GM12878 (cell line): ENCODE data around the gene ZNF43. TPM values are rescaled to one million over a fixed set of nuclear protein-coding genes. Genes with fewer than 3 reads are reported as not detected.
A peak's percentile ranks its signal among the peaks of the same experiment; 100 is the strongest.

ENCODE experiments used
- ASH2L ChIP-seq: fragments of 300-600, 200-600 bp; sonication (generic); IDR thresholded peaks from 2 replicates; pipeline ENCODE4 v1.6.1; 2017; ENCODE audit warnings: low read depth, mild to moderate bottlenecking, borderline replicate concordance
- BCL3 ChIP-seq: IDR thresholded peaks from 2 replicates; pipeline ENCODE4 v1.6.1; 2011; ENCODE audit warnings: borderline replicate concordance, low read depth, mild to moderate bottlenecking, moderate library complexity, low read length; ENCODE audit not compliant: insufficient read depth, poor library complexity, severe bottlenecking
- BHLHE40 ChIP-seq, 2 experiments: fragments of 450-650 bp in 1 of 2; IDR thresholded peaks; 2 replicates each; pipeline ENCODE4 v1.6.1; 2011 to 2017; ENCODE audit warnings: low read depth in 2 of 2, borderline replicate concordance in 1 of 2, improper control_type of control experiment in 1 of 2, low read length in 1 of 2, mild to moderate bottlenecking in 1 of 2
- CBX3 ChIP-seq: fragments of 200-600 bp; sonication (generic); IDR thresholded peaks from 2 replicates; pipeline ENCODE4 v1.6.1; 2016; ENCODE audit warnings: low read depth, borderline replicate concordance
- CEBPZ ChIP-seq: fragments of 150-350 bp; IDR thresholded peaks from 2 replicates; pipeline ENCODE4 v1.6.1; 2016; ENCODE audit warnings: low read depth, low read length
- ELK1 ChIP-seq: IDR thresholded peaks from 2 replicates; pipeline ENCODE4 v1.6.1; 2012; ENCODE audit warnings: low read depth, low read length, improper control_type of control experiment
- KLF5 ChIP-seq: fragments of 450-650 bp; IDR thresholded peaks from 2 replicates; pipeline ENCODE4 v1.6.1; 2014; ENCODE audit warnings: mild to moderate bottlenecking; ENCODE audit not compliant: partially characterized antibody
- MTA2 ChIP-seq: fragments of 450-650 bp; IDR thresholded peaks from 2 replicates; pipeline ENCODE4 v1.6.1; 2016; ENCODE audit warnings: low read depth, mild to moderate bottlenecking, moderate library complexity
- NFYA ChIP-seq: IDR thresholded peaks from 2 replicates; pipeline ENCODE4 v1.6.1; 2011; ENCODE audit warnings: low read depth, mild to moderate bottlenecking, low read length, improper control_type of control experiment, borderline replicate concordance
- NR2C1 ChIP-seq: fragments of 450-650 bp; IDR thresholded peaks from 2 replicates; pipeline ENCODE4 v1.6.1; 2017; ENCODE audit warnings: antibody characterized with exemption, mild to moderate bottlenecking, moderate library complexity
- RAD51 ChIP-seq: fragments of 450-650 bp; IDR thresholded peaks from 2 replicates; pipeline ENCODE4 v1.6.1; 2016; ENCODE audit warnings: moderate library complexity, mild to moderate bottlenecking, inconsistent platforms
- RB1 ChIP-seq: fragments of 450-650 bp; formaldehyde crosslinking; IDR thresholded peaks from 2 replicates; pipeline ENCODE4 v1.6.1; 2017; ENCODE audit warnings: mild to moderate bottlenecking, borderline replicate concordance
- RBBP5 ChIP-seq: fragments of 200-600 bp; sonication (generic); conservative IDR thresholded peaks from 2 replicates; pipeline ENCODE4 v1.6.1; 2016
- SREBF2 ChIP-seq: IDR thresholded peaks from 2 replicates; pipeline ENCODE4 v1.6.1; 2012; ENCODE audit warnings: mild to moderate bottlenecking, low read length
- TCF7 ChIP-seq: IDR thresholded peaks from 2 replicates; pipeline ENCODE4 v1.6.1; 2014; ENCODE audit warnings: antibody characterized with exemption, borderline replicate concordance
- ZBTB33 ChIP-seq: fragments of 450-650 bp; IDR thresholded peaks from 2 replicates; pipeline ENCODE4 v1.6.1; 2017; ENCODE audit warnings: mild to moderate bottlenecking
- ZBTB40 ChIP-seq: fragments of 450-650 bp; IDR thresholded peaks from 2 replicates; pipeline ENCODE4 v1.6.1; 2016; ENCODE audit warnings: mild to moderate bottlenecking, moderate library complexity, borderline replicate concordance
- polyA plus RNA-seq, 11 experiments: library from polyadenylated mRNA; depleted of rRNA in 4 of 11; unstranded in 6 of 11; stranded (reverse) in 5 of 11; fragments of >200 nt; fragmentation: Nextera tagmentation in 4 of 11; fragmentation: Illumina TruSeq in 1 of 11; extraction: Ambion mirVana in 4 of 11; extraction: Trizol in 1 of 11; gene quantifications; 1 replicate in 1 of 11; 2 replicates in 10 of 11; pipeline versions ENCODE4 v1.2.1 to v1.2.3, GENCODE V29; 2011 to 2016; ENCODE audit warnings: inconsistent platforms in 2 of 11, missing spikeins in 2 of 11, low read depth in 1 of 11
- total RNA-seq, 4 experiments: library from RNA; depleted of rRNA in 3 of 4; stranded (reverse); fragments of >200 nt in 3 of 4; fragmentation: Illumina TruSeq in 1 of 4; extraction: Trizol in 1 of 4; gene quantifications; 2 replicates each; pipeline versions ENCODE4 v1.2.1 to v1.2.3, GENCODE V29; 2013 to 2021

Gene ZNF43
- total and polyA plus RNA-seq, 10 of the 15 experiments (the other 5 are each of a cell fraction or from before 2014, with no cell fraction given) = 0.07 to 1.0 (median 0.38) TPM

GRCh38 chr19:21767065-21767800 is 68.7 kb downstream of the ZNF43 start, which contains the start of gene ZNF100 (continued):
- no peak for TF ChIP-seq BCL3
- no peak for TF ChIP-seq ZBTB33
- TF ChIP-seq CEBPZ = peak; percentile 30; the same call in 1 of the 2 replicates
- peak; percentile 21; the same call in 1 of the 2 replicates for TF ChIP-seq ZBTB40
- TF ChIP-seq SREBF2 = no peak
- no peak for TF ChIP-seq RBBP5
- no peak for TF ChIP-seq ELK1
- no peak for TF ChIP-seq CBX3
- no peak for TF ChIP-seq BHLHE40 (IDR thresholded peaks at IDR 0.05; ENCODE audit: borderline replicate concordance in 1 of 2, low read depth in 2 of 2, low read length in 1 of 2)
- TF ChIP-seq RAD51 = no peak
- TF ChIP-seq RB1 = 0 out of 2 replicates have a peak, but pooled peaks have one; percentile 27
- TF ChIP-seq KLF5 = peak; percentile 17
- TF ChIP-seq MTA2 = no peak
- no peak for TF ChIP-seq NR2C1
- no peak; the same call in 1 of the 2 replicates for TF ChIP-seq NFYA
- TF ChIP-seq TCF7 = no peak
- TF ChIP-seq ASH2L = no peak
